HepG2 (cell line): ENCODE measurements around the gene SERPINE2.

Experiments
- CBX5 ChIP-seq: sonication (generic); formaldehyde crosslinking; IDR thresholded peaks from 2 replicates; pipeline ENCODE4 v1.4.0; 2020; ENCODE audit warnings: missing genetic modification reagents, borderline replicate concordance
- CTCF ChIP-seq: sonication (generic); formaldehyde crosslinking; IDR thresholded peaks from 2 replicates; pipeline ENCODE4 v1.5.0; 2020; ENCODE audit warnings: mild to moderate bottlenecking, missing genetic modification reagents, moderate library complexity
- EP300 ChIP-seq, 3 experiments: sonication (generic) in 1 of 3; formaldehyde crosslinking in 1 of 3; IDR thresholded peaks; 2 replicates each; pipeline versions ENCODE4 v1.5.1 to v1.6.1; 2011 to 2020; ENCODE audit warnings: low read depth in 2 of 3, low read length in 2 of 3, borderline replicate concordance in 1 of 3, improper control_type of control experiment in 1 of 3, mild to moderate bottlenecking in 1 of 3, missing genetic modification reagents in 1 of 3, moderate library complexity in 1 of 3
- FOSL1 ChIP-seq: sonication (generic); formaldehyde crosslinking; IDR thresholded peaks from 2 replicates; pipeline ENCODE4 v1.9.0; 2021; ENCODE audit warnings: missing genetic modification reagents, borderline replicate concordance
- HOXA7 ChIP-seq: sonication (generic); formaldehyde crosslinking; IDR thresholded peaks from 2 replicates; pipeline ENCODE4 v1.8.1; 2022; ENCODE audit warnings: mild to moderate bottlenecking, missing genetic modification reagents, moderate library complexity
- NBN ChIP-seq: fragments of 450-650 bp; conservative IDR thresholded peaks from 2 replicates; pipeline ENCODE4 v1.6.1; 2017
- SIX4 ChIP-seq: sonication (generic); formaldehyde crosslinking; IDR thresholded peaks from 2 replicates; pipeline ENCODE4 v1.4.0; 2020; ENCODE audit warnings: missing genetic modification reagents
- SNAPC5 ChIP-seq: sonication (generic); formaldehyde crosslinking; IDR thresholded peaks from 2 replicates; pipeline ENCODE4 v1.8.1; 2023; ENCODE audit warnings: mild to moderate bottlenecking, missing genetic modification reagents, borderline replicate concordance
- YY1 ChIP-seq: IDR thresholded peaks from 2 replicates; pipeline ENCODE4 v1.6.1; 2011; ENCODE audit warnings: low read length, low read depth, moderate library complexity, mild to moderate bottlenecking; ENCODE audit not compliant: insufficient read depth, insufficient replicate concordance
- ZNF232 ChIP-seq: sonication (generic); formaldehyde crosslinking; IDR thresholded peaks from 2 replicates; pipeline ENCODE4 v1.4.0; 2020; ENCODE audit warnings: missing genetic modification reagents, borderline replicate concordance
- ZNF274 ChIP-seq: sonication (generic); formaldehyde crosslinking; IDR thresholded peaks from 2 replicates; pipeline ENCODE4 v1.5.1; 2020; ENCODE audit warnings: mild to moderate bottlenecking, missing genetic modification reagents

GRCh38 chr2:223944703-223945531 is 94.2 kb downstream of the SERPINE2 start, which contains the start of gene WDFY1:
- peak; percentile 69 to 77; a peak in 3 of 4 replicates for TF ChIP-seq EP300 (IDR thresholded peaks at IDR 0.05; ENCODE audit: low read depth in 2 of 2, low read length in 2 of 2)
- peak; percentile 85 for TF ChIP-seq EP300 (CRISPR knock-in tag; IDR thresholded peaks at IDR 0.05; ENCODE audit: borderline replicate concordance)
- TF ChIP-seq CTCF (CRISPR knock-in tag): peak; percentile 24; the same call in 1 of the 2 replicates
- TF ChIP-seq SIX4 (CRISPR knock-in tag): no peak; the same call in 1 of the 2 replicates
- no peak; the same call in 1 of the 2 replicates for TF ChIP-seq ZNF274 (CRISPR knock-in tag)
- TF ChIP-seq NBN: no peak
- peak; percentile 68; the same call in 1 of the 2 replicates for TF ChIP-seq SNAPC5 (CRISPR knock-in tag)
- peak; percentile 34; the same call in 1 of the 2 replicates for TF ChIP-seq FOSL1
- peak; percentile 96 for TF ChIP-seq CBX5
- peak; percentile 97 for TF ChIP-seq YY1
- 0 out of 2 replicates have a peak, but pooled peaks have one; percentile 71 for TF ChIP-seq HOXA7 (CRISPR knock-in tag)
- TF ChIP-seq ZNF232 (CRISPR knock-in tag): peak; percentile 24; the same call in 1 of the 2 replicates
